GM23338 (cell line): Measurements from ENCODE around the gene SNX3. TPM values are rescaled to one million over a fixed set of nuclear protein-coding genes. Genes with fewer than 3 reads are reported as not detected.
A peak's percentile ranks its signal among the peaks of the same experiment; 100 is the strongest.

ENCODE experiments used
- ATAC-seq: fragments of 200-7000 bp; cut with Tn5 transposase; 3 replicates; pipeline ENCODE4 v1.9.1; 2020
- DNase-seq: peaks from one replicate; pipeline ENCODE4 v3.0.0-alpha.2; 2015; ENCODE audit warnings: low spot score
- H2AFZ ChIP-seq: fragments of 200-600 bp; sonication (generic); 2 replicates; pipeline ENCODE4 v1.8.0; 2016; ENCODE audit warnings: antibody characterized with exemption, mild to moderate bottlenecking, moderate library complexity
- H3F3A ChIP-seq: fragments of 200-600 bp; sonication (generic); replicated peaks from 2 replicates; pipeline ENCODE4 v1.8.0; 2017; ENCODE audit warnings: antibody characterized with exemption, mixed run types, low read depth
- H3K27ac ChIP-seq: fragments of 200-600 bp; sonication (generic); 2 replicates; pipeline ENCODE4 v1.6.1; 2016; ENCODE audit warnings: low read depth
- H3K27me3 ChIP-seq: fragments of 200-600 bp; sonication (generic); 2 replicates; pipeline ENCODE4 v1.8.0; 2016; ENCODE audit warnings: mild to moderate bottlenecking, mixed run types, moderate library complexity; ENCODE audit not compliant: insufficient read depth
- H3K36me3 ChIP-seq: fragments of 200-600 bp; sonication (generic); 2 replicates; pipeline ENCODE4 v1.8.0; 2016; ENCODE audit warnings: mild to moderate bottlenecking; ENCODE audit not compliant: insufficient read depth
- H3K4me1 ChIP-seq: fragments of 200-600 bp; sonication (generic); 2 replicates; pipeline ENCODE4 v1.8.0; 2016; ENCODE audit warnings: mild to moderate bottlenecking, moderate library complexity; ENCODE audit not compliant: insufficient read depth
- H3K4me2 ChIP-seq: fragments of 200-600 bp; sonication (generic); 2 replicates; pipeline ENCODE4 v1.7.1; 2017; ENCODE audit warnings: mixed run types
- H3K4me3 ChIP-seq: fragments of 200-600 bp; sonication (generic); 2 replicates; pipeline ENCODE4 v1.6.1; 2016; ENCODE audit warnings: mixed run types
- H3K79me2 ChIP-seq: fragments of 200-600 bp; sonication (generic); replicated peaks from 2 replicates; pipeline ENCODE4 v1.8.0; 2017; ENCODE audit warnings: mild to moderate bottlenecking; ENCODE audit not compliant: insufficient read depth
- H3K9me2 ChIP-seq: fragments of 200-600 bp; sonication (generic); 2 replicates; pipeline ENCODE4 v1.8.0; 2017; ENCODE audit not compliant: insufficient read depth
- H4K20me1 ChIP-seq: fragments of 200-600 bp; sonication (generic); replicated peaks from 2 replicates; pipeline ENCODE4 v1.8.0; 2017; ENCODE audit warnings: mild to moderate bottlenecking; ENCODE audit not compliant: insufficient read depth
- H3K27ac Mint-ChIP-seq: 2 replicates; pipeline ENCODE4 v1.8.0; 2020; ENCODE audit warnings: inconsistent platforms, mild to moderate bottlenecking, moderate library complexity, mixed read lengths
- H3K27me3 Mint-ChIP-seq: 3 replicates; pipeline ENCODE4 v1.8.0; 2022; ENCODE audit warnings: low read depth, mild to moderate bottlenecking, moderate library complexity, mixed read lengths, inconsistent platforms; ENCODE audit not compliant: insufficient read depth, poor library complexity
- H3K36me3 Mint-ChIP-seq: 3 replicates; pipeline ENCODE4 v1.8.0; 2021; ENCODE audit warnings: low read depth, mild to moderate bottlenecking, inconsistent platforms, moderate library complexity, mixed read lengths
- H3K4me1 Mint-ChIP-seq: 3 replicates; pipeline ENCODE4 v1.8.0; 2020; ENCODE audit warnings: mild to moderate bottlenecking, inconsistent platforms, mixed read lengths
- H3K4me3 Mint-ChIP-seq: 3 replicates; pipeline ENCODE4 v1.8.0; 2021; ENCODE audit warnings: moderate library complexity, mild to moderate bottlenecking, inconsistent platforms, mixed read lengths
- H3K9me3 Mint-ChIP-seq: 3 replicates; pipeline ENCODE4 v1.8.0; 2020; ENCODE audit warnings: moderate library complexity, mild to moderate bottlenecking, inconsistent platforms, mixed read lengths
- CREB1 ChIP-seq: fragments of 250-450 bp; sonication (Bioruptor Pico); IDR thresholded peaks from 2 replicates; pipeline ENCODE4 v1.5.0; 2020; ENCODE audit warnings: low read depth, mild to moderate bottlenecking, moderate library complexity
- EZH2 ChIP-seq: fragments of 200-600 bp; sonication (generic); IDR thresholded peaks from one replicate; pipeline ENCODE4 v1.8.0; 2017; ENCODE audit warnings: antibody characterized with exemption, mild to moderate bottlenecking, low read depth; ENCODE audit not compliant: unreplicated experiment
- EZH2phosphoT487 ChIP-seq: fragments of 200-600 bp; sonication (generic); IDR thresholded peaks from one replicate; pipeline ENCODE4 v1.8.1; 2018; ENCODE audit warnings: antibody characterized with exemption; ENCODE audit not compliant: unreplicated experiment
- JUNB ChIP-seq: IDR thresholded peaks from one replicate; pipeline ENCODE4 v1.6.1; 2016; ENCODE audit warnings: antibody characterized with exemption; ENCODE audit not compliant: unreplicated experiment
- NANOG ChIP-seq: IDR thresholded peaks from 2 replicates; pipeline ENCODE4 v1.6.1; 2016; ENCODE audit warnings: antibody characterized with exemption, borderline replicate concordance
- POLR2AphosphoS5 ChIP-seq: IDR thresholded peaks from 2 replicates; pipeline ENCODE4 v1.6.1; 2016; ENCODE audit warnings: antibody characterized with exemption, low read depth
- STAT1 ChIP-seq: IDR thresholded peaks from one replicate; pipeline ENCODE4 v1.6.1; 2016; ENCODE audit warnings: antibody characterized with exemption; ENCODE audit not compliant: unreplicated experiment
- ZNF114 ChIP-seq: fragments of 250-450 bp; sonication (Bioruptor Pico); IDR thresholded peaks from 2 replicates; pipeline ENCODE4 v1.5.0; 2020; ENCODE audit warnings: mild to moderate bottlenecking, moderate library complexity
- polyA plus RNA-seq: library from polyadenylated mRNA; unstranded; fragments of >200 nt; fragmentation: Nextera tagmentation; extraction: Ambion mirVana; gene quantifications from 2 replicates; pipeline ENCODE4 v1.2.1, GENCODE V29; 2016
- total RNA-seq: library from RNA; depleted of rRNA; stranded (reverse); fragments of >200 nt; shearing (Covaris generic); gene quantifications from 2 replicates; pipeline ENCODE4 v1.2.3, GENCODE V29; 2014
- TF ChIP-seq, protein P1 (sequence below): fragments of 250-450 bp; sonication (Bioruptor Pico); IDR thresholded peaks from 2 replicates; pipeline ENCODE4 v1.5.0; 2020; ENCODE audit warnings: mild to moderate bottlenecking, moderate library complexity
- TF ChIP-seq, protein P2 (sequence below): IDR thresholded peaks from 2 replicates; pipeline ENCODE4 v1.6.1; 2016; ENCODE audit warnings: antibody characterized with exemption

SNX3 gene
- total and polyA plus RNA-seq, 2 experiments from 2014 or later = 87.2 to 123 TPM

DNA sequence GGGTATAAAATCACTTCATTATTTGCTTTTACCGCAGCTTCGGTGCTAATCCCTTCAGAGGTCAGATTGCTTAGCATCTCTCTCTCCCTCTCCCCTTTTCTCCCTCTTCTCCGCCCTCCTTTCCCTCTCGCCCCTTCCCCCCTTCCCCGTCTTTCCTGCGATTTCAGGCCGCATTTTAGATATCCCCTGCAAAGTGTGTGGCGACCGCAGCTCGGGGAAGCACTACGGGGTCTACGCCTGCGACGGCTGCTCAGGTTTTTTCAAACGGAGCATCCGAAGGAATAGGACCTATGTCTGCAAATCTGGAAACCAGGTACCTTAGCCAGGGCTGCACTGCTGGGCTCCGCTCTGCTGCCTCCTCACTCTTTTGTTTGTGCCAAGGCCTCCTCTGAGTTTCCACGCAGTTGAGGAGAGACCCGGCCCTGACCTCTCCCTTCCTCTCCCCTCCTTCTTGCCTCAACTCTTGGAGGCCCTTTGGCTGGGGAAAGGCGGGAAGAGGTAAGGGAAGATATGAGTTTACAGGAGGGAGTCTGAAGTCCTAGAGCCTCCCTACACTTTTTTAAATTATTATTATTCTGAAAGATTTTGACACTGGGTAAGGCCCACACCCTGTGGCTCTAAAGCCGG, 89.4 kb downstream of the SNX3 start:
- peak overlapping the region; percentile 62 for H3K4me3 ChIP-seq
- DNase-seq = peak; percentile 49
- peaks cover 51% of the 10 kb centered on the region for H3K4me1 Mint-ChIP-seq
- H3K4me3 Mint-ChIP-seq = peak overlapping the region; percentile 52
- H3K27ac ChIP-seq = no peak overlapping the region
- TF ChIP-seq EZH2 = peak; percentile 67
- TF ChIP-seq ZNF114 = no peak
- TF ChIP-seq POLR2AphosphoS5 = no peak
- no peak for TF ChIP-seq JUNB
- no peaks in the 10 kb centered on the region; the same call in 2 of the 3 replicates for H3K9me3 Mint-ChIP-seq
- H3K9me2 ChIP-seq = no peaks in the 10 kb centered on the region
- H3K4me1 ChIP-seq = peaks cover 74% of the 10 kb centered on the region
- H4K20me1 ChIP-seq = peaks cover 33% of the 10 kb centered on the region
- peaks cover 60% of the 10 kb centered on the region for H3F3A ChIP-seq
- H2AFZ ChIP-seq = no peak overlapping the region
- peaks cover 100% of the 10 kb centered on the region for H3K27me3 ChIP-seq
- no peaks in the 10 kb centered on the region; the same call in 1 of the 2 replicates for H3K36me3 ChIP-seq
- ATAC-seq = no peak
- H3K27ac Mint-ChIP-seq = no peak overlapping the region
- H3K79me2 ChIP-seq = no peaks in the 10 kb centered on the region
- H3K27me3 Mint-ChIP-seq = peaks cover 99% of the 10 kb centered on the region
- H3K36me3 Mint-ChIP-seq = no peaks in the 10 kb centered on the region
- H3K4me2 ChIP-seq = peak overlapping the region; percentile 90

DNA sequence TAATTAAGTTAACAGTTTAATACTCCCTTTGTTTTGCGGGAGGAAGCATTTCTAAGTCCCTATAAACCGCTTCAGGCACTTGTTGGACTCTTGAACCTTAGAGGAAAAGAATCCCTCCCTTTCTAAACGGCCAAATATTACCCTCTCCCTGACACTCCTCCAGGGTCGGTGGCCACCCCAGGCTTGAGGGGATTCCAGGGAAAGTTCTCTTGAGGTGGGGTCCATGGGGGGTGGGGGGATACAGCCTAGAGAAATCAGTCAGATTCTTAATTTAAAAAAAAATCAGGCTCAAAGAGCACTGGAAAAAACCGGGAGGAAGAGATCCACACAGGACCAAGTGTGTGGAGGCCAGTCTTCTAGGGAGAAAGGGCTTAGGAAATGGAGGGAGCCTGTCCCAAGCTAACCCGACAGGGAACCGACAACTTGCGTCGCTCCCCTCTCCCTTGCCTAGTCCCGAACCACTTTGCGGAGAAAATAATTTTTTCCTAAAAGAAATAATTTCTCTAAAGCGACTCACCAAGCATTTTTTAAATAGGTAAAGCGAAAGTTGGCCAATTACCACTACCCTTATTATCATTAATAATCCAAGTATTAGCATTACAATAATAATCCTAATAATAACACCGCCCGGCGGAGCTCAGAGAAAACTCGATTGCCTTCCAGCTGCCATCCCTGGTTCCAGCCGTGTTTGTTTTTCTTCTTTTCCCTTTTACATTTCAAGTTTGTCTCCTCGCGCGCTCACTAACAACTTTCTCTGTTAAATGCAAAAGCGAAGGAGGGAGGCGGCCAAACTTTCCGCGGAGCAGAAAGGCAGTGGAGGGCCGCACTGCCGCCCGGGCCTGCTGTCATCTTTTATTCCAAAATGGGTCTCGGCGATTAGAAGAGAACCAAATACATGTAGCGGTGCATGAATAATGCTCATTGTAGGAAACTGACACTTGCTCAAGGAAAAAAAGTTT, 90.2 kb downstream of the SNX3 start:
- H3K9me2 ChIP-seq = no peaks in the 10 kb centered on the region
- Mint-ChIP-seq H3K9me3 (no peaks in the 10 kb centered on the region; the same call in 2 of the 3 replicates), H3K36me3 (no peaks in the 10 kb centered on the region), H3K4me3 (peak overlapping the region; percentile 52), H3K27ac (no peak overlapping the region), H3K27me3 (peaks cover 99% of the 10 kb centered on the region), H3K4me1 (peaks cover 49% of the 10 kb centered on the region)
- H3K79me2 ChIP-seq = no peaks in the 10 kb centered on the region
- ATAC-seq (no peak), DNase-seq (peak; percentile 65)
- no peak overlapping the region for H2AFZ ChIP-seq
- H3K27ac ChIP-seq = no peak overlapping the region
- peaks cover 79% of the 10 kb centered on the region for H3K4me1 ChIP-seq
- peaks cover 61% of the 10 kb centered on the region for H3F3A ChIP-seq
- H3K4me2 ChIP-seq = peak overlapping the region; percentile 90
- H3K36me3 ChIP-seq = no peaks in the 10 kb centered on the region; the same call in 1 of the 2 replicates
- peak overlapping the region; percentile 62 for H3K4me3 ChIP-seq
- peaks cover 33% of the 10 kb centered on the region for H4K20me1 ChIP-seq
- H3K27me3 ChIP-seq = peaks cover 100% of the 10 kb centered on the region
- no peak for TF ChIP-seq STAT1
- TF ChIP-seq, protein P1, sequence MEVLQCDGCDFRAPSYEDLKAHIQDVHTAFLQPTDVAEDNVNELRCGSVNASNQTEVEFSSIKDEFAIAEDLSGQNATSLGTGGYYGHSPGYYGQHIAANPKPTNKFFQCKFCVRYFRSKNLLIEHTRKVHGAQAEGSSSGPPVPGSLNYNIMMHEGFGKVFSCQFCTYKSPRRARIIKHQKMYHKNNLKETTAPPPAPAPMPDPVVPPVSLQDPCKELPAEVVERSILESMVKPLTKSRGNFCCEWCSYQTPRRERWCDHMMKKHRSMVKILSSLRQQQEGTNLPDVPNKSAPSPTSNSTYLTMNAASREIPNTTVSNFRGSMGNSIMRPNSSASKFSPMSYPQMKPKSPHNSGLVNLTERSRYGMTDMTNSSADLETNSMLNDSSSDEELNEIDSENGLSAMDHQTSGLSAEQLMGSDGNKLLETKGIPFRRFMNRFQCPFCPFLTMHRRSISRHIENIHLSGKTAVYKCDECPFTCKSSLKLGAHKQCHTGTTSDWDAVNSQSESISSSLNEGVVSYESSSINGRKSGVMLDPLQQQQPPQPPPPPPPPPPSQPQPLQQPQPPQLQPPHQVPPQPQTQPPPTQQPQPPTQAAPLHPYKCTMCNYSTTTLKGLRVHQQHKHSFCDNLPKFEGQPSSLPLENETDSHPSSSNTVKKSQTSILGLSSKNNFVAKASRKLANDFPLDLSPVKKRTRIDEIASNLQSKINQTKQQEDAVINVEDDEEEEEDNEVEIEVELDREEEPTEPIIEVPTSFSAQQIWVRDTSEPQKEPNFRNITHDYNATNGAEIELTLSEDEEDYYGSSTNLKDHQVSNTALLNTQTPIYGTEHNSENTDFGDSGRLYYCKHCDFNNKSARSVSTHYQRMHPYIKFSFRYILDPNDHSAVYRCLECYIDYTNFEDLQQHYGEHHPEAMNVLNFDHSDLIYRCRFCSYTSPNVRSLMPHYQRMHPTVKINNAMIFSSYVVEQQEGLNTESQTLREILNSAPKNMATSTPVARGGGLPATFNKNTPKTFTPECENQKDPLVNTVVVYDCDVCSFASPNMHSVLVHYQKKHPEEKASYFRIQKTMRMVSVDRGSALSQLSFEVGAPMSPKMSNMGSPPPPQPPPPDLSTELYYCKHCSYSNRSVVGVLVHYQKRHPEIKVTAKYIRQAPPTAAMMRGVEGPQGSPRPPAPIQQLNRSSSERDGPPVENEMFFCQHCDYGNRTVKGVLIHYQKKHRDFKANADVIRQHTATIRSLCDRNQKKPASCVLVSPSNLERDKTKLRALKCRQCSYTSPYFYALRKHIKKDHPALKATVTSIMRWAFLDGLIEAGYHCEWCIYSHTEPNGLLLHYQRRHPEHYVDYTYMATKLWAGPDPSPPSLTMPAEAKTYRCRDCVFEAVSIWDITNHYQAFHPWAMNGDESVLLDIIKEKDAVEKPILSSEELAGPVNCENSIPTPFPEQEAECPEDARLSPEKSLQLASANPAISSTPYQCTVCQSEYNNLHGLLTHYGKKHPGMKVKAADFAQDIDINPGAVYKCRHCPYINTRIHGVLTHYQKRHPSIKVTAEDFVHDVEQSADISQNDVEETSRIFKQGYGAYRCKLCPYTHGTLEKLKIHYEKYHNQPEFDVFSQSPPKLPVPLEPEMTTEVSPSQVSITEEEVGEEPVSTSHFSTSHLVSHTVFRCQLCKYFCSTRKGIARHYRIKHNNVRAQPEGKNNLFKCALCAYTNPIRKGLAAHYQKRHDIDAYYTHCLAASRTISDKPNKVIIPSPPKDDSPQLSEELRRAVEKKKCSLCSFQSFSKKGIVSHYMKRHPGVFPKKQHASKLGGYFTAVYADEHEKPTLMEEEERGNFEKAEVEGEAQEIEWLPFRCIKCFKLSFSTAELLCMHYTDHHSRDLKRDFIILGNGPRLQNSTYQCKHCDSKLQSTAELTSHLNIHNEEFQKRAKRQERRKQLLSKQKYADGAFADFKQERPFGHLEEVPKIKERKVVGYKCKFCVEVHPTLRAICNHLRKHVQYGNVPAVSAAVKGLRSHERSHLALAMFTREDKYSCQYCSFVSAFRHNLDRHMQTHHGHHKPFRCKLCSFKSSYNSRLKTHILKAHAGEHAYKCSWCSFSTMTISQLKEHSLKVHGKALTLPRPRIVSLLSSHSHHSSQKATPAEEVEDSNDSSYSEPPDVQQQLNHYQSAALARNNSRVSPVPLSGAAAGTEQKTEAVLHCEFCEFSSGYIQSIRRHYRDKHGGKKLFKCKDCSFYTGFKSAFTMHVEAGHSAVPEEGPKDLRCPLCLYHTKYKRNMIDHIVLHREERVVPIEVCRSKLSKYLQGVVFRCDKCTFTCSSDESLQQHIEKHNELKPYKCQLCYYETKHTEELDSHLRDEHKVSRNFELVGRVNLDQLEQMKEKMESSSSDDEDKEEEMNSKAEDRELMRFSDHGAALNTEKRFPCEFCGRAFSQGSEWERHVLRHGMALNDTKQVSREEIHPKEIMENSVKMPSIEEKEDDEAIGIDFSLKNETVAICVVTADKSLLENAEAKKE (CRISPR knock-in tag) = no peak
- TF ChIP-seq EZH2phosphoT487 = peak; percentile 30
- TF ChIP-seq, protein P2, sequence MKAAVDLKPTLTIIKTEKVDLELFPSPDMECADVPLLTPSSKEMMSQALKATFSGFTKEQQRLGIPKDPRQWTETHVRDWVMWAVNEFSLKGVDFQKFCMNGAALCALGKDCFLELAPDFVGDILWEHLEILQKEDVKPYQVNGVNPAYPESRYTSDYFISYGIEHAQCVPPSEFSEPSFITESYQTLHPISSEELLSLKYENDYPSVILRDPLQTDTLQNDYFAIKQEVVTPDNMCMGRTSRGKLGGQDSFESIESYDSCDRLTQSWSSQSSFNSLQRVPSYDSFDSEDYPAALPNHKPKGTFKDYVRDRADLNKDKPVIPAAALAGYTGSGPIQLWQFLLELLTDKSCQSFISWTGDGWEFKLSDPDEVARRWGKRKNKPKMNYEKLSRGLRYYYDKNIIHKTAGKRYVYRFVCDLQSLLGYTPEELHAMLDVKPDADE = no peak
- TF ChIP-seq CREB1 (CRISPR knock-in tag) = no peak
- peak; percentile 94 for TF ChIP-seq EZH2
- TF ChIP-seq NANOG = no peak
